ENCODE data around the gene GRAP2.

Gene GRAP2

DNA sequence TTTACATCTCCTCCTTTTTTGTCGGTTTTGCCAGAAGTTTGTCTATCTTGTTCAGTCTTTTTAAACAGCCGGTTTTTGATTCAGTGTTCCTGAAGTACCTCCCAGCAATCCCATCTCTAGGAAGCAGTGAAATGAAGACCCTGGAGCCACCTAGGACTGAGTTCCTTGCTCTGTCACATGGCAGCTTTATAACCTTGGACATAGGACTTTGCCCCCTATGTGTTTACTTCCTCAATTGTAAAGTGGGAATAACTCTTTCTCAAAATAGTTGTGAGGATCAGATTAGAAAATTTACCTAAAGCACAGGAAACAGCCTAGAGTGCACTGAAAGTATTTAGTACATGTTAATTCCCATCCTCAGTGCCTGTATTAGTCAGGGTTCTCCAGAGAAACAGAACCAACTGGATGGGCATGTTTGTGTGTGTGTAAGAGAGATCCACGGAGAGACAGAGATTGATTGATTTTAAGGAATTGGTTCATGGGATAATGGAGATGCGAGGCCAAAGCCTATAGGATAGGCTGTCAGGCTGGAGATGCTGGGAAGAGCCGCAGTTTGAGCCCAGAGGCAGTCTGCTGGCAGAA, 113.9 kb downstream of the GRAP2 start:
- Mint-ChIP-seq H3K9me3 (no peaks in the 10 kb centered on the region), H3K4me3 (no peak overlapping the region), H3K36me3 (ENCODE audit: low read depth) (no peaks in the 10 kb centered on the region), H3K27ac (no peak overlapping the region), H3K27me3 (ENCODE audit: low read depth) (peaks cover 23% of the 10 kb centered on the region), H3K4me1 (ENCODE audit: low read depth) (peaks cover 10% of the 10 kb centered on the region)
- no peak for DNase-seq (ENCODE audit: low spot score)

DNA sequence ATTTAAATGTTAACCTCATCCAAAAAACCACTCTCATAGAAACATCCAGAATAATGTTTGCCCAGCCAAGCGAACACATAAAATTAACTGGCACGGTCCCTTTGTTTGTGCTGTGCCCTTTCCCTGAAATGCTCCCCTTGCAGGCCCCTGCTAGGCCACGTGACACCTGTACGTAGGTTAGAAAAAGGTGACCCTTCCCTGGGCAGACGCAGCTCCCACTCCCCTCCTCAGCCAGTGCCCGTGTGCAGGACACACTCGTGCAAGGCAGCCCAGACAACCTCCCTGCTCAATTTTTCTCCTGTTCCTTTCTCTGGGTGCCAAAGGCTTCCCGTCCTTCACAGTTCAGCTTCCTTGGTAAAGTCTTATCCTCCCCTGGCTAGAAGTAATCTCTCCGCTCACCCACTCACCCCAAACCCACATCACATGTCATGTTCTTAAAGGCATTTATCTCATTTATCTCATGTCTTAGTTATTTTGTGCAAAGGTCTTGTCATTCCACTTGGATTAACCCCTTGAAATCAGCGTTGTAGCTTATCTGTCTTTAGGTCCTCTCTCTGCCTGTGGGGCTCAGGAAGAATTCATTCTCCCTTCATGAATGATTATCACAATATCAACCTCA, 114.6 kb downstream of the GRAP2 start:
- DNase-seq (ENCODE audit: low spot score) = no peak
- Mint-ChIP-seq H3K27ac (no peak overlapping the region), H3K36me3 (ENCODE audit: low read depth) (no peaks in the 10 kb centered on the region), H3K4me1 (ENCODE audit: low read depth) (peaks cover 8% of the 10 kb centered on the region), H3K9me3 (no peaks in the 10 kb centered on the region), H3K4me3 (no peak overlapping the region), H3K27me3 (ENCODE audit: low read depth) (peaks cover 21% of the 10 kb centered on the region)

DNA sequence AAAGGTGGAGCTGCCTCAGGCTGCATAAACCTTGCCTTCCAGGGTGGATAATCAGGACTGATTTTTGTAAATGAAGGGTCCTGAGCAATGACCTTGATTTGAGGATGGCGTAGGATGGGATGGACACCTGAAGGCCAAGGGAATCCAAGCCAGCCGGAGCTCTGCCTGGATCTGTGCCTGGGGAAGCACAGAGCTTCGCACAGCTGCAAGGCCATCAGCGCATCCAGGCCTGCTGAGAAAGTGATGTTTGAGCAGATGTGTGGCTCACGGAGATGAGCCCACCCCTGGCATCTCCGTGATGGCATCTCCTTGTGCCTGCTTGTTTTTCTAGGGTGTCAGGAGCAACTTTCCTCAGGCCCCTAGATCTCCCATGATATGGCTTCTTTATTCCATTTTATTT, 117.2 kb downstream of the GRAP2 start:
- peaks cover 8% of the 10 kb centered on the region for H3K4me1 Mint-ChIP-seq (ENCODE audit: low read depth)
- H3K9me3 Mint-ChIP-seq = no peaks in the 10 kb centered on the region
- H3K4me3 Mint-ChIP-seq = no peak overlapping the region
- peaks cover 15% of the 10 kb centered on the region for H3K27me3 Mint-ChIP-seq (ENCODE audit: low read depth)
- H3K36me3 Mint-ChIP-seq (ENCODE audit: low read depth) = no peaks in the 10 kb centered on the region
- DNase-seq (ENCODE audit: low spot score) = no peak
- no peak overlapping the region for H3K27ac Mint-ChIP-seq

DNA sequence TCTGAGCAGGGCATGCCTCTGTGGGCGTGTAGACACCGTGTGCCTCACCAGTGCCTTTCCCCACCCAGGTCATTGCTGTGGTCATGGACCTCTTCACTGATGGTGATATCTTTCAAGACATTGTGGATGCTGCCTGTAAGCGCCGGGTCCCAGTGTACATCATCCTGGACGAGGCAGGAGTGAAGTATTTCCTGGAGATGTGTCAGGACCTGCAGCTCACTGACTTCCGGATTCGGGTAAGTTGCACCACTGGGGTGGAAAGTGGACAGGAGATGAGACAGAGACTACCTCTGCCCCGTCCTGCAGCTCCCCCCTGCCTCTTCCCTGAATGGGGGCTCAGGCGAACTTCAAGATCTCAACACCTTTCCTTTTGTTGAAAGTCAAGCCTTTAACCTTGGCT, 118.2 kb downstream of the GRAP2 start:
- H3K4me1 Mint-ChIP-seq (ENCODE audit: low read depth) = peaks cover 8% of the 10 kb centered on the region
- H3K27ac Mint-ChIP-seq = no peak overlapping the region
- DNase-seq (ENCODE audit: low spot score) = no peak
- peaks cover 10% of the 10 kb centered on the region for H3K27me3 Mint-ChIP-seq (ENCODE audit: low read depth)
- no peaks in the 10 kb centered on the region for H3K9me3 Mint-ChIP-seq
- H3K36me3 Mint-ChIP-seq (ENCODE audit: low read depth) = no peaks in the 10 kb centered on the region
- H3K4me3 Mint-ChIP-seq = no peak overlapping the region

DNA sequence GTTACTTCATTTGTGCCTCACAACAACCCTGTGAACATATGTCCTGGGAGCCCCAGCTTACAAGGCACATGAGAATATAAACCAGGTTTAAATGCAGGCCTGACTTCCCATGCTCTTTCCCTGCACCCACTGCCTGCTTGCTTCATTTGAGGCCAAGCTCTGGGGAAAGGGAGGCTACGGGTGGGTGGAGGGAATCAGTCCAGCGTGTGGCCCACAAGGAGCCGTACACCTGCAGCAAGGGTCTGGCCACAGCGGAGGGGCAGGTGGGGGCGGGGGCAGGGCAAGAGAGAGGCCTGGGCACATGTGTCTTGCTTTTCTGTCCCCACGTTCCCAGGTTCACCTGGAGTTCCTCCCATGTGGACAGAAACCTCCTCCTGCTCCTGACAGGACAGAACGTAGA, 120.1 kb downstream of the GRAP2 start:
- Mint-ChIP-seq H3K27me3 (ENCODE audit: low read depth) (no peaks in the 10 kb centered on the region), H3K4me3 (no peak overlapping the region), H3K27ac (no peak overlapping the region), H3K4me1 (ENCODE audit: low read depth) (peaks cover 13% of the 10 kb centered on the region), H3K36me3 (ENCODE audit: low read depth) (no peaks in the 10 kb centered on the region), H3K9me3 (no peaks in the 10 kb centered on the region)
- DNase-seq (ENCODE audit: low spot score) = no peak

DNA sequence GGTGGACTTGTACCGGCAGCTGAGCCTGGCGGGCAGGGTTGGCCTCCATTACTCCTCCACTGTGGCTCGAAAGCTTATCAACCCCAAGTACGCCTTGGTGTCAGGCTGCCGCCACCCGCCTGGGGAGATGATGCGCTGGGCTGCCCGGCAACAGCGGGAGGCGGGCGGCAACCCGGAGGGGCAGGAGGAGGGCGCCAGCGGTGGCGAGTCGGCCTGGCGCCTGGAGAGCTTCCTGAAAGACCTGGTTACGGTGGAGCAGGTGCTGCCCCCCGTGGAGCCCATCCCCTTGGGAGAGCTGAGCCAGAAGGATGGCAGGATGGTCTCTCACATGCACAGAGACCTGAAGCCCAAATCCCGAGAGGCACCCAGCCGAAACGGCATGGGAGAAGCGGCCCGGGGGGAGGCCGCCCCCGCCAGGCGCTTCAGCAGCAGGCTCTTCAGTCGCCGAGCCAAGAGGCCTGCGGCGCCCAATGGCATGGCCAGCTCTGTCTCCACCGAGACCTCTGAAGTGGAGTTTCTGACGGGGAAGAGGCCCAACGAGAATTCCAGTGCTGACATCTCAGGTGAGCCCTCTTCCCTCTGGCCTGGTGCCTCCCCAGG, 120.6 kb downstream of the GRAP2 start:
- peaks cover 13% of the 10 kb centered on the region for H3K4me1 Mint-ChIP-seq (ENCODE audit: low read depth)
- no peaks in the 10 kb centered on the region for H3K27me3 Mint-ChIP-seq (ENCODE audit: low read depth)
- no peak overlapping the region for H3K27ac Mint-ChIP-seq
- no peaks in the 10 kb centered on the region for H3K36me3 Mint-ChIP-seq (ENCODE audit: low read depth)
- no peak for DNase-seq (ENCODE audit: low spot score)
- no peaks in the 10 kb centered on the region for H3K9me3 Mint-ChIP-seq
- H3K4me3 Mint-ChIP-seq = no peak overlapping the region

DNA sequence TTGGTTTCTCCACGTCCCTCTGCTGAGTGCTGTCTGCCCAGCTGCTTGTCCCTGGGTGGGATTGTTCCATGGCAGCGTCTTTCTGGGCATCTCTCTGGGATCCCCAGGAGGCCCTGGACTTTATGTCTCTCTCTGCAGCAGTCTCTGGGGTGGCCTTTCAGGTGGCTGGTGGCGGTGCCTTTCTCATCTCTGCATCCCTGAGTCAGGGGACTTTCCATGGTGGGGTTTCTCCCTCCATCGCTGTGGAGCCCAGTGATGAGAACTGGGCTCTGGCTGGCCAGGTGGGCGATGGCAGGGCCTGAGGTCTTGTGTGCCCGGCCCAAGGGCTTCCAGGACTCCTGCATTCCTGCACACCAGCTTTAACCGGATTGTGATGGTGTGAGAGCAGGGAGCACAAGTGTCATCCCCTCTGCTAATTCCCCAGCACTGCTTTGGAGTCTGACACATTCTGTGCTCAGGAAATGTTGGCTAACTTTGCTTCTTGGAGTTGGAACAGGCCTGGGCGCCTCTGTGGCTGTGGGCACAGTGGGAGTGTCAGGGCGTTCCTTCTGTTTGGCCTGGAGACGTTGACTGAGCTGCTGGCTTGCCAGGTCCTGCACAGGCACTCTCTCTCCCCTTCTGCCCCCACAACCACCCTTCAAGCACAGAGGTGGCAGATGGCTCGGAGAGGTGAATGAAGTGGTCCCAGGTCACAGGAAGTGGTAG, 121.8 kb downstream of the GRAP2 start:
- no peak overlapping the region for H3K27ac Mint-ChIP-seq
- H3K9me3 Mint-ChIP-seq = no peaks in the 10 kb centered on the region
- no peak for DNase-seq (ENCODE audit: low spot score)
- no peaks in the 10 kb centered on the region for H3K36me3 Mint-ChIP-seq (ENCODE audit: low read depth)
- no peaks in the 10 kb centered on the region for H3K27me3 Mint-ChIP-seq (ENCODE audit: low read depth)
- H3K4me1 Mint-ChIP-seq (ENCODE audit: low read depth) = peaks cover 8% of the 10 kb centered on the region
- no peak overlapping the region for H3K4me3 Mint-ChIP-seq

Measured in T-helper 2 cell treated with Interferon-gamma antibody and Interleukin-4, amounts not matched to agents 5 μg/mL and 100 μg/mL, for 36 hours (primary cell).